Mesendoderm (in vitro differentiated cells): ENCODE results near the gene RIMS1.

ENCODE experiments used
- DNase-seq: peaks from one replicate; pipeline ENCODE4 v3.0.0; 2013
- H2AK5ac ChIP-seq: 2 replicates; pipeline ENCODE4 v1.6.1; 2013; ENCODE audit warnings: low read length, inconsistent platforms
- H2BK120ac ChIP-seq: 2 replicates; pipeline ENCODE4 v1.6.1; 2013; ENCODE audit warnings: low read depth, mild to moderate bottlenecking, low read length, moderate library complexity, mixed read lengths
- H2BK15ac ChIP-seq: replicated peaks from 2 replicates; pipeline ENCODE4 v1.6.1; 2013; ENCODE audit warnings: low read depth, mild to moderate bottlenecking, moderate library complexity
- H2BK5ac ChIP-seq: 2 replicates; pipeline ENCODE4 v1.6.1; 2013; ENCODE audit warnings: low read length, inconsistent platforms
- H3K18ac ChIP-seq: 2 replicates; pipeline ENCODE4 v1.6.1; 2013; ENCODE audit warnings: mild to moderate bottlenecking, low read length, mixed read lengths
- H3K23ac ChIP-seq: one replicate; pipeline ENCODE4 v1.6.1; 2013; ENCODE audit warnings: low read length
- H3K27ac ChIP-seq: 2 replicates; pipeline ENCODE4 v1.5.1; 2013; ENCODE audit warnings: low read depth, mild to moderate bottlenecking, inconsistent platforms, low read length, moderate library complexity
- H3K27me3 ChIP-seq: 2 replicates; pipeline ENCODE4 v1.6.1; 2013; ENCODE audit warnings: low read length, control low read depth, mild to moderate bottlenecking, inconsistent platforms; ENCODE audit not compliant: insufficient read depth, poor library complexity
- H3K36me3 ChIP-seq: 2 replicates; pipeline ENCODE4 v1.6.1; 2013; ENCODE audit warnings: low read length, inconsistent platforms; ENCODE audit not compliant: control insufficient read depth, insufficient read depth
- H3K4ac ChIP-seq: one replicate; pipeline ENCODE4 v1.6.1; 2013; ENCODE audit warnings: low read depth, mild to moderate bottlenecking, low read length, moderate library complexity
- H3K4me1 ChIP-seq: 2 replicates; pipeline ENCODE4 v1.6.1; 2013; ENCODE audit warnings: low read depth, low read length, inconsistent platforms; ENCODE audit not compliant: control insufficient read depth
- H3K4me2 ChIP-seq: 2 replicates; pipeline ENCODE4 v1.6.1; 2013; ENCODE audit warnings: low read length
- H3K4me3 ChIP-seq: 2 replicates; pipeline ENCODE4 v1.5.1; 2013; ENCODE audit warnings: mild to moderate bottlenecking, low read length
- H3K56ac ChIP-seq: one replicate; pipeline ENCODE4 v1.6.1; 2013; ENCODE audit warnings: low read length
- H3K79me1 ChIP-seq: 2 replicates; pipeline ENCODE4 v1.6.1; 2013; ENCODE audit warnings: low read length, inconsistent platforms
- H3K79me2 ChIP-seq: 2 replicates; pipeline ENCODE4 v1.6.1; 2013; ENCODE audit warnings: mild to moderate bottlenecking, low read length; ENCODE audit not compliant: control insufficient read depth, insufficient read depth
- H3K9ac ChIP-seq: 2 replicates; pipeline ENCODE4 v1.6.1; 2013; ENCODE audit warnings: low read length, inconsistent platforms
- H4K5ac ChIP-seq: one replicate; pipeline ENCODE4 v1.6.1; 2013; ENCODE audit warnings: low read length
- H4K8ac ChIP-seq: one replicate; pipeline ENCODE4 v1.6.1; 2013; ENCODE audit warnings: low read depth, mild to moderate bottlenecking, control low read depth, low read length, moderate library complexity
- WGBS: extraction: QIAGEN DNeasy Blood & Tissue Kit; methylation state at CpG from one replicate; pipeline ENCODE4 v1.1.7; 2013; ENCODE audit warnings: low lambda C conversion rate, missing lambda C conversion rate; ENCODE audit not compliant: insufficient coverage; ENCODE audit errors: extremely low coverage; 5-methylcytosine and 5-hydroxymethylcytosine counted together

The RIMS1 gene

DNA sequence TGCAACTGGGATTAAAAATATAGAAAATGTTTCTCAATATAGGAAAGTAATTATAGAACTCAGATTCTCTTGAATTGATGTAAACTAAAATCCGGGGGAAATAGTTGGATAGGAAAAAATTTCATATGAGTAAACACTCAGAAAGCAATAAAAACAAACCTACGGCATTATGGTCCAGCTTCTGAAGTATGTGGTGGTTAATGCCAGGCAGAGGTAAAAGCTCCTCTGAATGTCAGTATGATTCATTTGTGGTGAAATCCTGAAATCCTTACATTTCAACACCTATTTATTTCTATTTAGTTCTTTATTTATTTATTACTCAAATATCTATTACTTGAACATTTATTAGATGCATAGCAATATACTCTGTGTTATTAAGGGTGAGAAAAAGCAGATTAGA, 145.1 kb downstream of the RIMS1 start:
- H3K27ac ChIP-seq, result no peak overlapping the region

DNA sequence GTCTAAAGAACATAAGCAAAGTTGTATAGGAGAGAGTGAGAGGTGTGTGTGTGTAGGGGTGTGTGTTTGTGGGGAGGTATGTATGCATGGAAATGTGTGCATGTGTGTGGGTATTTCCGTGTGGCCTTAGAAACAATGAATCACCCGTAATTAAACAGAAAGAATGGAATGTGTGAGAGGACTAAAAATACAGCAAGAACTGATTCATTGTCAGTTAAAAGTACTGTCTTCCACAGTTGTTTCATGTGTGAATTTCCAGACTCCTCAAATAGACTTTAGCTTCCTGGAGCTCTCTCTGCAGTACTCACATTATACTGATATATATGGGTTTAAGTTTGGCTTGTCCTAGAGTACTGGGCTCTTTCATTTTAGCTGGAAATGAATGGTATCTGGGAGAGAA, 145.7 kb downstream of the RIMS1 start:
- Histone ChIP-seq H3K18ac (no peak overlapping the region), H2BK120ac (no peak overlapping the region), H3K4ac (no peak overlapping the region), H3K4me3 (no peak overlapping the region), H3K27ac (no peak overlapping the region), H3K79me1 (no peaks in the 10 kb centered on the region), H3K27me3 (no peaks in the 10 kb centered on the region), H3K79me2 (no peaks in the 10 kb centered on the region), H4K8ac (no peak overlapping the region), H3K4me1 (no peaks in the 10 kb centered on the region), H4K5ac (no peak overlapping the region), H3K56ac (no peak overlapping the region), H2AK5ac (no peak overlapping the region), H3K4me2 (no peak overlapping the region), H2BK15ac (no peak overlapping the region), H3K9ac (no peak overlapping the region), H3K23ac (no peak overlapping the region), H2BK5ac (no peak overlapping the region), H3K36me3 (no peaks in the 10 kb centered on the region)
- WGBS, result 100% methylated on average over 1 of the region's 2 CpGs
- no peak for DNase-seq

More for the DNA sequence above, 145.1 kb downstream of the RIMS1 start:
- Histone ChIP-seq H3K4me3 (no peak overlapping the region), H3K4me1 (no peaks in the 10 kb centered on the region), H3K79me2 (no peaks in the 10 kb centered on the region), H3K23ac (no peak overlapping the region), H3K79me1 (no peaks in the 10 kb centered on the region), H2BK15ac (no peak overlapping the region), H3K56ac (no peak overlapping the region), H4K5ac (no peak overlapping the region), H4K8ac (no peak overlapping the region), H3K9ac (no peak overlapping the region), H3K18ac (no peak overlapping the region), H2BK5ac (no peak overlapping the region), H3K27me3 (no peaks in the 10 kb centered on the region), H3K4me2 (no peak overlapping the region), H3K36me3 (no peaks in the 10 kb centered on the region), H2BK120ac (no peak overlapping the region), H3K4ac (no peak overlapping the region), H2AK5ac (no peak overlapping the region)
- no peak for DNase-seq
- no CpG with 5 or more reads among the region's 2 CpGs for WGBS

DNA sequence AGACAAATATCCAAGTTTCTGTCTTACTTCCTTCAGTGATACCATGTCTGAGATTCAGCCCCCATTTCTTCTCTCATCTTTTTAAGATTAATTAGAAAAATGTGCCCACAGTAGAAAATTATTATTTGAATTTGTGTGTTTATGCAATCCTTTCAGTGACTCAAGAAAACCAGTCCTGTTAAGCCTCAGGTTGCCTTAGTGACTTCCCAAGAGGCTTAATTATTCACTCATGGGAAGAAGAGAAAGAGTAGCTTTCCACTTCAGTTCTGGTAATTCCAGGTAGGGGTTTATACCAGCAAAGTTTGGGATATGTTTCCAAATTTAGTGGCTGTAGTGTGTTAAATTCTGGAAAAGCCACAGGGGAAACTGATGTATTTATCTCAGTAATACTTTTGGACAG, 149.1 kb downstream of the RIMS1 start:
- Histone ChIP-seq H2BK5ac (no peak overlapping the region), H3K4me2 (no peak overlapping the region), H3K4me3 (no peak overlapping the region), H4K5ac (no peak overlapping the region), H3K27me3 (no peaks in the 10 kb centered on the region), H3K79me1 (no peaks in the 10 kb centered on the region), H2BK120ac (no peak overlapping the region), H3K4me1 (no peaks in the 10 kb centered on the region), H3K9ac (no peak overlapping the region), H3K56ac (no peak overlapping the region), H2AK5ac (no peak overlapping the region), H4K8ac (no peak overlapping the region), H3K23ac (no peak overlapping the region), H3K4ac (no peak overlapping the region), H3K27ac (no peak overlapping the region), H2BK15ac (no peak overlapping the region), H3K36me3 (no peaks in the 10 kb centered on the region), H3K18ac (no peak overlapping the region), H3K79me2 (no peaks in the 10 kb centered on the region)
- no peak for DNase-seq

GRCh38 chr6:72035966-72036365, 149.6 kb downstream of the RIMS1 start:
- Histone ChIP-seq H3K79me2 (no peaks in the 10 kb centered on the region), H3K4ac (no peak overlapping the region), H3K27me3 (no peaks in the 10 kb centered on the region), H4K8ac (no peak overlapping the region), H3K9ac (no peak overlapping the region), H3K36me3 (no peaks in the 10 kb centered on the region), H2BK120ac (no peak overlapping the region), H3K4me2 (no peak overlapping the region), H2AK5ac (no peak overlapping the region), H4K5ac (no peak overlapping the region), H3K18ac (no peak overlapping the region), H3K4me3 (no peak overlapping the region), H2BK5ac (no peak overlapping the region), H3K23ac (no peak overlapping the region), H2BK15ac (no peak overlapping the region), H3K56ac (no peak overlapping the region), H3K79me1 (no peaks in the 10 kb centered on the region), H3K4me1 (no peaks in the 10 kb centered on the region), H3K27ac (no peak overlapping the region)
- WGBS, result no CpG with 5 or more reads among the region's 1 CpG
- DNase-seq, result no peak

DNA sequence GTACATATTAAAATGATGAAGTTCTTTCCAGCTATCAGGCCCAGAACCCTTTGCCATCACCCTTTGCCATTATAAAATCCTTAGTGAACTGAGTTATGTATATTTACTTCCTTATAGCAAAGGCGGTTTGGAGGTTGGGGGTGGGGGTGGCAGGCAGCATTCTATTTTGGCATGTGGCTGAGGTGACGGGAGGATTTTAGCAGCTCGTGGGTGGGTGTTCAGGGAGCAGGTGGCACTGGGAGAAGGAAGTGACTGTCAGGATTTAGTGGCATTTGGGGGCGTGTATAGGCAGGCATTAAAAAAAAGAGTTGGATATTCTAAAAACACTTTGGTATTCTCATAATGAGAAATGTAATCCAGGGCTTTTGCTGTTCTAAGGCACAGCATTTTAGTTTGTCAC, 150.7 kb downstream of the RIMS1 start:
- H3K4me2 ChIP-seq, result no peak overlapping the region
- no peak overlapping the region for H2AK5ac ChIP-seq
- H3K27ac ChIP-seq, result no peak overlapping the region
- no peaks in the 10 kb centered on the region for H3K4me1 ChIP-seq
- H3K4me3 ChIP-seq, result no peak overlapping the region
- no peak for DNase-seq
- H2BK5ac ChIP-seq, result no peak overlapping the region
- H3K18ac ChIP-seq, result no peak overlapping the region
- no peak overlapping the region for H2BK120ac ChIP-seq
- no peaks in the 10 kb centered on the region for H3K36me3 ChIP-seq
- no peaks in the 10 kb centered on the region for H3K79me2 ChIP-seq
- no peak overlapping the region for H2BK15ac ChIP-seq
- no peaks in the 10 kb centered on the region for H3K79me1 ChIP-seq
- H4K5ac ChIP-seq, result no peak overlapping the region
- no peak overlapping the region for H3K23ac ChIP-seq
- no peaks in the 10 kb centered on the region for H3K27me3 ChIP-seq
- no peak overlapping the region for H3K4ac ChIP-seq
- no peak overlapping the region for H3K56ac ChIP-seq
- H4K8ac ChIP-seq, result no peak overlapping the region
- no CpG with 5 or more reads among the region's 4 CpGs for WGBS
- H3K9ac ChIP-seq, result no peak overlapping the region

DNA sequence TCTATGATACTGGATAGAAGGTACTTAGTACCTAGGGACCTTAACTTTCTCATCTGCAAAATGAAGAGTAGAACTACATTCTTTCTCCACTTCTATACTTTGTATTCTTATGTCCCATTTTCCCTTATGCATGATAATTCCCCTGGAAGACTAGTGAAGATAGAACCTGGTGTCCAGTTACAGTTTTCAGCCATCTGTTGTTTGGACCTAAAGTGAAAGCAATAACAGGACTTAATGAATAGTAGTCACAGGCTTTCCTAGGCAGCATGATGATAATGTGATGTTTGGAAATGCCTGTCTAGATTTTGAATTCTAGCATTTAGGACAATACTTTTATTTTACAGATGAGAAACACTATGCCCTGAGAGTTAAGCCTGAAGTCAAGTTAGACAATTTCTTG, 153.8 kb downstream of the RIMS1 start:
- no peak overlapping the region for H3K4ac ChIP-seq
- H3K23ac ChIP-seq, result no peak overlapping the region
- no peak for DNase-seq
- no peaks in the 10 kb centered on the region for H3K79me2 ChIP-seq
- H2BK120ac ChIP-seq, result no peak overlapping the region
- H2BK5ac ChIP-seq, result no peak overlapping the region
- no peak overlapping the region for H2BK15ac ChIP-seq
- no peak overlapping the region for H4K8ac ChIP-seq
- H3K27ac ChIP-seq, result no peak overlapping the region
- no peak overlapping the region for H3K4me2 ChIP-seq
- H3K9ac ChIP-seq, result no peak overlapping the region
- no peak overlapping the region for H3K4me3 ChIP-seq
- no peaks in the 10 kb centered on the region for H3K4me1 ChIP-seq
- H4K5ac ChIP-seq, result no peak overlapping the region
- no peak overlapping the region for H2AK5ac ChIP-seq
- H3K27me3 ChIP-seq, result no peaks in the 10 kb centered on the region
- H3K36me3 ChIP-seq, result no peaks in the 10 kb centered on the region
- no peak overlapping the region for H3K56ac ChIP-seq
- no peaks in the 10 kb centered on the region for H3K79me1 ChIP-seq
- H3K18ac ChIP-seq, result no peak overlapping the region
